Cardiac muscle cell (in vitro differentiated cells and primary cell): ENCODE data around the gene NFAM1. TPM values are rescaled to one million over a fixed set of nuclear protein-coding genes. Genes with fewer than 3 reads are reported as not detected.

Experiments
- DNase-seq, 2 donors: peaks; one replicate each; pipeline versions ENCODE4 v3.0.0 to v3.0.0-alpha.2; 2010 to 2017; ENCODE audit warnings: low read depth in 1 of 2, low spot score in 1 of 2
- H3K27ac ChIP-seq: fragments of 200-600 bp; sonication (generic); 2 replicates; pipeline ENCODE4 v1.5.1; 2016
- H3K27me3 ChIP-seq: fragments of 200-600 bp; sonication (generic); 2 replicates; pipeline ENCODE4 v1.6.0; 2016; ENCODE audit warnings: control low read depth
- H3K36me3 ChIP-seq: fragments of 200-600 bp; sonication (generic); 2 replicates; pipeline ENCODE4 v1.5.1; 2016; ENCODE audit warnings: control low read depth
- H3K4me1 ChIP-seq: fragments of 200-600 bp; sonication (generic); 2 replicates; pipeline ENCODE4 v1.8.1; 2017; ENCODE audit warnings: low read depth, mild to moderate bottlenecking, mixed run types
- H3K4me3 ChIP-seq: fragments of 200-600 bp; sonication (generic); 2 replicates; pipeline ENCODE4 v1.5.1; 2016; ENCODE audit warnings: mild to moderate bottlenecking
- H3K9me3 ChIP-seq: fragments of 200-600 bp; sonication (generic); 2 replicates; pipeline ENCODE4 v1.5.1; 2017; ENCODE audit warnings: low read depth, mild to moderate bottlenecking, control low read depth
- polyA plus RNA-seq: library from polyadenylated mRNA; unstranded; fragments of >200 nt; fragmentation: Nextera tagmentation; extraction: Ambion mirVana; gene quantifications from 2 replicates; pipeline ENCODE4 v1.2.1, GENCODE V29; 2016
- total RNA-seq: library from RNA; depleted of rRNA; stranded (reverse); fragments of >200 nt; gene quantifications from 2 replicates; pipeline ENCODE4 v1.2.3, GENCODE V29; 2016
- TF ChIP-seq, protein P1 (sequence below): IDR thresholded peaks from 2 replicates; pipeline ENCODE4 v1.5.1; 2012; ENCODE audit warnings: low read depth, mild to moderate bottlenecking, low read length

Gene NFAM1
- total and polyA plus RNA-seq, 2 experiments from 2014 or later: 0.97 to 2.1 TPM

DNA sequence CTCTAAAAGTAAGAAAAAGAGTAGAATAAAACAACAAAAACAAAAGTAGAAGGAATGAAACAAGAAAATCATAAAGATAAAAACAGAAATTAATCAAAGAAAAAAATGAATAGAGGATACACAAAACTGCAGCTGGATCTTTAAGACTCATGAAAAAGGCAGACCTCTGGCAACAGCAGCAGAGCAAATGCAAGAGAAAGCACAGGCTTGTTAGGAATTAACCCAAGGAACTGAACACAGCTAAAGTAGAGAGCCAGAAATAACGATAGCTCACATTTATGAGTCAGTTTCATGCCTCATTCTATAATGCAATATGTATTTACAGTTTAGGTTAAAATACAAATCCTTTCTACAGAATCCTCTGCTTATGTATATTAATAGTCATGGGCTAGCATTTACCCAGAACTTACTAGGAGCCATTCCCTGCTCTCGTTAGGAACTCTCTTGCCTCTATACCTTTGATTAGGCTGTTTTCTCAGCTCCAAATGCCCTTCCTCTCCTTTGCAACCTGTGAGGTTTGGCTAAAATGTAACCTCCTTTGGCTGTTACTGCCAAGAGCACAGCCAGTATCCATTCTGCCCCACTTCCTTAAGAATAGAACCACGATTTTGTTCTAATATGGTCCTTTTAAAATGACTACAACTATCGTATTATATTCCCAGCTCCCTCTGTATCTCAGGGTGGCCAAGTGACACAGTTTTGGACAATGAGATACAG lies 38.3 kb upstream of the NFAM1 start:
- Histone ChIP-seq H3K4me3 (no peak overlapping the region), H3K27ac (no peak overlapping the region), H3K9me3 (no peaks in the 10 kb centered on the region), H3K36me3 (no peaks in the 10 kb centered on the region), H3K4me1 (no peaks in the 10 kb centered on the region), H3K27me3 (no peaks in the 10 kb centered on the region)
- TF ChIP-seq, protein P1, sequence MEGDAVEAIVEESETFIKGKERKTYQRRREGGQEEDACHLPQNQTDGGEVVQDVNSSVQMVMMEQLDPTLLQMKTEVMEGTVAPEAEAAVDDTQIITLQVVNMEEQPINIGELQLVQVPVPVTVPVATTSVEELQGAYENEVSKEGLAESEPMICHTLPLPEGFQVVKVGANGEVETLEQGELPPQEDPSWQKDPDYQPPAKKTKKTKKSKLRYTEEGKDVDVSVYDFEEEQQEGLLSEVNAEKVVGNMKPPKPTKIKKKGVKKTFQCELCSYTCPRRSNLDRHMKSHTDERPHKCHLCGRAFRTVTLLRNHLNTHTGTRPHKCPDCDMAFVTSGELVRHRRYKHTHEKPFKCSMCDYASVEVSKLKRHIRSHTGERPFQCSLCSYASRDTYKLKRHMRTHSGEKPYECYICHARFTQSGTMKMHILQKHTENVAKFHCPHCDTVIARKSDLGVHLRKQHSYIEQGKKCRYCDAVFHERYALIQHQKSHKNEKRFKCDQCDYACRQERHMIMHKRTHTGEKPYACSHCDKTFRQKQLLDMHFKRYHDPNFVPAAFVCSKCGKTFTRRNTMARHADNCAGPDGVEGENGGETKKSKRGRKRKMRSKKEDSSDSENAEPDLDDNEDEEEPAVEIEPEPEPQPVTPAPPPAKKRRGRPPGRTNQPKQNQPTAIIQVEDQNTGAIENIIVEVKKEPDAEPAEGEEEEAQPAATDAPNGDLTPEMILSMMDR: no peak
- no peak for DNase-seq

DNA sequence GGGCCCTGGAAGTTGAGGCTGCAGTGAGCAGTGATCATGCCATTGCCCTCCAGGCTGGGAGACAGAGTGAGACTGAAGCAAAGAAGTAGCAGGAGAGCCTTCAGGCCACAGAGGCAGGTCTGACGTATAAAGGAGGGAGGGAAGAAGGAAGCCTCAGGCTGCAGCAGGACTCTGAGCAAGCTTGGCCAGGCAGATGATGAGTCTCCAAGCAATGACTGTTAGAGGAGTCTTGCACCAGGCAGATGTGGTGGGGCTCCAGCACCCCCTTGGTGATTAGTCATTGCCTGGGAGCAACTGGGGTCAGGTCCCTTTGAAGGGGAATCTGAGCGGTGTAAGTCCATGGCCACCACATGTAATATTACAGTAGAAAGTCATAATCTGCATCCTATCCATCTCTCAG lies 36.6 kb upstream of the NFAM1 start:
- Histone ChIP-seq H3K4me1 (no peaks in the 10 kb centered on the region), H3K27me3 (no peaks in the 10 kb centered on the region), H3K9me3 (no peaks in the 10 kb centered on the region), H3K27ac (no peak overlapping the region), H3K4me3 (no peak overlapping the region), H3K36me3 (no peaks in the 10 kb centered on the region)
- DNase-seq: no peak
- TF ChIP-seq, protein P1: no peak

DNA sequence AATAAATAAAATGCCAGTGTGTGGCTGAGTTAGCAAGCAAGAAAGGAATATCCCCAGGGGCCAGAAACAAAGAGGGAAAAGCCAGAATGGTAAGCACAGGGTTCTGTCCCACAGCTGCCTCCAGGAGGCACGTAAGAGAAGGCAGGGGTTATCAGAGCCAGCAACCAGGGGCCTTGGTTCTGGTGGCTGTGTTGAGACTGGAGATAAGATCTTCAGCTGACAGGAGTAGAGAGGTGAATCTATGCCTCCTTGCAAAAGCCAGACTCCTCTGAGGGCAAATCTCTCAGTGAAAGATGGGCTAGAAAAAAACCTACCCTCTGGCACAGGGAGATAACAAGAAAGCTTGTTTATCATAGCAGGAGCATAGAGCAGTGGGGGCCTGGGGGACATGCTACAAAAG lies 29.8 kb upstream of the NFAM1 start:
- no peaks in the 10 kb centered on the region for H3K36me3 ChIP-seq
- H3K4me3 ChIP-seq: no peak overlapping the region
- H3K27me3 ChIP-seq: no peaks in the 10 kb centered on the region
- peak in 1 of 2 donors; percentile 36 for DNase-seq
- TF ChIP-seq, protein P1: no peak
- H3K27ac ChIP-seq: peak overlapping the region; percentile 66
- H3K9me3 ChIP-seq: no peaks in the 10 kb centered on the region
- peaks cover 28% of the 10 kb centered on the region for H3K4me1 ChIP-seq

DNA sequence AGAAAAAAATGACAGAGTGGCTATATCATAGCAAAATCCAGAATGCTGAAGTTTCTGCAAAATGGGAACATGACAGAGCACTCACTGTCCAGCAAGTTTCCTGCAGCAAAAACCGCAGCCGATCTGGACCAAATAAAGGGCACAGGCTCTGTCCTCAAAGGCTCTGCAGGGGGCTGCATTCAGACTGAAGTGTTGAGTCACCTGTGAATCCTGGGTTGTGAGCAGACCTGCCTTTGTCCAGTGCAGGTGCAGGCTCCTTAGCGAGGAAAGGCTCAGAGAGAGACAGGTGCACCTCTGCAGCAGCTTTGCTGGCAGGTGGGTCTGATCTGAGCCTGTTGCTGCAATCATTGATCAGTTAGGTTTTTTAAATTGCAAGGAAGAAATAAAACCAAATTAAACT lies 29.3 kb upstream of the NFAM1 start:
- Histone ChIP-seq H3K4me3 (no peak overlapping the region), H3K4me1 (peaks cover 28% of the 10 kb centered on the region), H3K27ac (peak overlapping the region; percentile 66), H3K36me3 (no peaks in the 10 kb centered on the region), H3K27me3 (no peaks in the 10 kb centered on the region), H3K9me3 (no peaks in the 10 kb centered on the region)
- TF ChIP-seq, protein P1: no peak
- DNase-seq: no peak

DNA sequence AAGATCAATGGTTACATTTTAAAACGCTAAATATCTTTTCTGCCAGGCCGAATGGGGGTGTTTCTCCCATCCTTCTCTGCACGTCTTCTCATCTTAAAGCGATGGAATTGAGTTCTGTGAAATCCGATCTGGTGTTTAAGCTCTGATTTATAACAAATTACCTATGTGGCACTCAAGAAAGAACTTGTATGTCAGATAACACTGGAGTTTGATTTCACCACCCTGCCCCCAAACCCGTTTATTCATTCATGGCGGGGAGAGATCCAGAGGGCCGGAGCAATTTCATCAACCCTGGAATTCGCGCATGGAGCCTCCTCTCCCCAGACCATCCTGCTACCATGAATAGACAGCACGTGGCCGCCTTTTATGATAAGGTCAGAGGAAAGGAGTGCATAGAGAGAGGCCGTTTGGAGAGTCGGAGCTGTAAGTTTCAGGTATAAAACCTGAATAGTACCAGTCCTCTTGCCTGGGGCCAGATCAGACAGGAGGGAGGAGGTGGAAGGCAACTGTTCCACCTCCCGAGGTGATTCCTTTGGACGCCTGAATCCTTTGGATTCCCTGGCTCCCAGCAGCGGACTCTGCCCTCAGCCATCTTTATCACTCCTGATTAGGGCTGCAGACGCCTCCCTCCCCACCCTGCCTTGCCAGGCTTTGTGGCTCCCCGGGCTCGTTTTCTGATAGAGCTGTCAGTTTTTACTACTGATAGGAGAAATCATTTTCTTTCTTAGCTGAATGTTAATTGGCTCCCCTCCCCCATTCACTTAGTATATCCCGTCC lies 27.3 kb upstream of the NFAM1 start:
- H3K4me3 ChIP-seq: no peak overlapping the region
- H3K27me3 ChIP-seq: no peaks in the 10 kb centered on the region
- peak in 1 of 2 donors; percentile 55 for DNase-seq
- TF ChIP-seq, protein P1: no peak
- no peaks in the 10 kb centered on the region for H3K36me3 ChIP-seq
- H3K9me3 ChIP-seq: no peaks in the 10 kb centered on the region
- H3K27ac ChIP-seq: peak overlapping the region; percentile 79
- H3K4me1 ChIP-seq: peaks cover 28% of the 10 kb centered on the region
